Measurements from ENCODE around the gene HSPA1L.

Gene HSPA1L

DNA sequence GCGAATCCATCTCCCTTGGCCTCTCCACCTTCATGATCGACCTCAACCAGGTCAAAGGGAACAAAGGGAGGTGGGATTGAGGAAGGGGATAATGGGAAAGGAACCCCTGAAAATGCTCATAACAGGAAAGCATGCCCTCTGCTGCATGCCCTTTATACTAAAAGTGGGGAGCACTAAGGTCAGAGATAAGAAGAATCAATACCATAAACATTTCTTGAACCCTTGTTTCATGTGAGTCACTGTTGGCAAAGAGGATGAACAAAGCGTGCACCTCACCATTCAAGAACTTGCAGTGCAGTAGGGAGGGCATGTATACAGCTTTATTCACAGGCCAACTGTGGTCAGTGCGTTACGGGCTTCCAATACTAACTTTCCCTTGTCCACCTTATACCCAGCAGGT, 54.3 kb downstream of the HSPA1L start:
- no peaks in the 10 kb centered on the region for H3K36me3 ChIP-seq (ENCODE audit: insufficient read depth)

More for the DNA sequence above, 54.3 kb downstream of the HSPA1L start:
- H3K27ac ChIP-seq: no peak overlapping the region
- no peaks in the 10 kb centered on the region for H3K79me2 ChIP-seq (ENCODE audit: insufficient read depth, low read depth)
- no peak overlapping the region for H3K9ac ChIP-seq
- no peak overlapping the region for H2AFZ ChIP-seq (ENCODE audit: low read depth)
- H3K27me3 ChIP-seq (ENCODE audit: insufficient read depth, low read depth): no peaks in the 10 kb centered on the region
- H4K20me1 ChIP-seq (ENCODE audit: insufficient read depth): no peaks in the 10 kb centered on the region
- no peak overlapping the region for H3K4me2 ChIP-seq
- H3K4me3 ChIP-seq (IDR thresholded peaks at IDR 0.05; ENCODE audit: insufficient read depth, low read depth, low read length): no peak overlapping the region
- H3K4me1 ChIP-seq (ENCODE audit: low read depth, poor library complexity, severe bottlenecking): peaks cover 14% of the 10 kb centered on the region
- TF ChIP-seq, protein P1, sequence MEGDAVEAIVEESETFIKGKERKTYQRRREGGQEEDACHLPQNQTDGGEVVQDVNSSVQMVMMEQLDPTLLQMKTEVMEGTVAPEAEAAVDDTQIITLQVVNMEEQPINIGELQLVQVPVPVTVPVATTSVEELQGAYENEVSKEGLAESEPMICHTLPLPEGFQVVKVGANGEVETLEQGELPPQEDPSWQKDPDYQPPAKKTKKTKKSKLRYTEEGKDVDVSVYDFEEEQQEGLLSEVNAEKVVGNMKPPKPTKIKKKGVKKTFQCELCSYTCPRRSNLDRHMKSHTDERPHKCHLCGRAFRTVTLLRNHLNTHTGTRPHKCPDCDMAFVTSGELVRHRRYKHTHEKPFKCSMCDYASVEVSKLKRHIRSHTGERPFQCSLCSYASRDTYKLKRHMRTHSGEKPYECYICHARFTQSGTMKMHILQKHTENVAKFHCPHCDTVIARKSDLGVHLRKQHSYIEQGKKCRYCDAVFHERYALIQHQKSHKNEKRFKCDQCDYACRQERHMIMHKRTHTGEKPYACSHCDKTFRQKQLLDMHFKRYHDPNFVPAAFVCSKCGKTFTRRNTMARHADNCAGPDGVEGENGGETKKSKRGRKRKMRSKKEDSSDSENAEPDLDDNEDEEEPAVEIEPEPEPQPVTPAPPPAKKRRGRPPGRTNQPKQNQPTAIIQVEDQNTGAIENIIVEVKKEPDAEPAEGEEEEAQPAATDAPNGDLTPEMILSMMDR (conservative IDR thresholded peaks at IDR 0.05; ENCODE audit: low read depth, low read length): no peak

Data from KMS-11 (cell line).